Mesangial cell (primary cell): ENCODE results near the gene DTD1. TPM values are rescaled to one million over a fixed set of nuclear protein-coding genes. Genes with fewer than 3 reads are reported as not detected.

Source experiments
- total RNA-seq: library from RNA; depleted of rRNA; stranded (reverse); fragments of >200 nt; gene quantifications from 2 replicates; pipeline ENCODE4 v1.2.3, GENCODE V29; 2015

Gene DTD1, protein sequence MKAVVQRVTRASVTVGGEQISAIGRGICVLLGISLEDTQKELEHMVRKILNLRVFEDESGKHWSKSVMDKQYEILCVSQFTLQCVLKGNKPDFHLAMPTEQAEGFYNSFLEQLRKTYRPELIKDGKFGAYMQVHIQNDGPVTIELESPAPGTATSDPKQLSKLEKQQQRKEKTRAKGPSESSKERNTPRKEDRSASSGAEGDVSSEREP
- 53.5 and 59.0 TPM in 2 replicates for total RNA-seq

DNA sequence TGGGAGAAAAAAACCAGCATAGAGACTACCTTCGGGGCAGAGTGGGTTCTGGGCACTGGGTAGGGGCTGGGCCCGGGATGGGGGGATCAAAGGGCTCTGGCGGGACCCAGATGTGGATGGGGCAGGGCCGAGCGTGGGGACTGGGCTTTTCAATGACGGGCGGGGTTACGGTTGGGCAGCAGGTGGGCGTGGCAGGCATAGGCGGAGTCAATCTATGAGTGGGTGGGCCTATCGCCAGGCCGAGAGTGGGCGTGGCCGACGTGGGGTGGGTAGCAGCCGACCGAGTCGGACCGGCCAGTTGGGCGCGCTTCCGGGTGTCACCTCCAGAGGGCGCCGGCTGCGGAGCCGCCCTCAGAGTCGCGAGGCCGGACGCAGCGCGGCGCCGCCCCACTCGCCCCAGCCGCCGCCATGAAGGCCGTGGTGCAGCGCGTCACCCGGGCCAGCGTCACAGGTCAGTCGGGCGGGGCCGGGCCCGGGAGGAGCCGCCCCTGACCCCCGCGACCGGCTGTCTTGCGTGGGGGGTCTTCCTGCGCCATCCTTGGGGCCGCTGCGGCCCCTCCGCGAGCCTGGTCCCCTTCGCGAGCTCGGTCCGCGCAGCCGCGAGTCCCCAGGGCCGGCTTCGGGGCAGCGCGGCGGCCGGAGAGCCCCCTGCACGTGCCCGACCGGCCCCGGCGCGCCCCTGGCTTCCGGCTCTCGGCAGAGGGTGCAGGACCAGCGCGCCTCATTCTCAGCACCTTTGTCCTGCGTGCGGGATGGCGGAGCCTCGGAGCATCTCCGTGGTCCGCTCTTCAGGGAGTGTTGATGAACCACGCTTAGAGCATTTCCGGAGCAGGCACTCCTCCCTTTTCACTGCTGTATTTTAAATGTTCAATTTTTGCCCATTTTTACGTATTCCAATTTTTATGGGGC lies at the start of gene DTD1:
Gene DTD1 (plus strand): TSS at position 390 of the 909 bp plus-strand sequence. CDS start 19 bp downstream, at position 409.

DNA sequence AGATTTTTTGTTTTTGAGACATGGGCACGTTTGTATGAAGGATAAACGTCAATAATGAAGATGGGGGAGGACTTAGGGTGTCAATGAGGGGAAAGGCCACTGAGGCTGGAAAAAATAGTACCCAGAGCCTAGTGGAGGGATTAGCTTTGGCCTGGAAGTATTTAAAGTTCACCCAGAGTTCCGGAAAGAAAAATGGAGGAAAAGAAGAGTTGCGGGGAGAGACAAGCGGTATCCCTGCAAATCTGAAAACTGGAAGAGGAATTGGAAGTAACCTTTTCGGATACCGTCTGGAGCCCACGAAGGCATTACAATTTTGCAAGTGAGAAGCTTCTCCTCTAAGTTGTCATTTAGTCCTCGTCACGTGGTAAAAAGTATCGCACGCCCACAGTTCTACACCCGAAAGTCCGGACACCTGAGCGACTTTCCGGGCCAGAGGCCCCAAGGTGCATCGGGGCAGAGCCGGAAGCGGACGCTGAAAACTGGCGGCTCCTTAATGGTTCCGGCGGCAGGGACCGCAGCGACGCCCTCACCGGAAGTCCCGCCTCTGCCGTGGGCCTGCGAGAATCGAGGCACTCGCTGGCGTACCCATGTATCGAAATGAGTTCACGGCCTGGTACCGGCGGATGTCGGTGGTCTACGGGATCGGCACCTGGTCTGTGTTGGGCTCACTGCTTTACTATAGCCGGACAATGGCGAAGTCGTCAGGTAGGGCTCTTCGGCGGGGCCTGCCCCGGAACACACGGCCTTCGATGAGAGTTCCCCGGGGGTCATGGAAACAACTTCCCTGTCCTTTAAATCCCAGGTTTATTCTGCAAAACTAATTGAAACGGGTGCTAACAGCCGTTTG lies 20.7 kb upstream of the DTD1 start, which contains the start of gene SMIM26:
Gene SMIM26 (plus strand): TSS at position 541 of the 847 bp plus-strand sequence. CDS start 47 bp downstream, at position 588.

DNA sequence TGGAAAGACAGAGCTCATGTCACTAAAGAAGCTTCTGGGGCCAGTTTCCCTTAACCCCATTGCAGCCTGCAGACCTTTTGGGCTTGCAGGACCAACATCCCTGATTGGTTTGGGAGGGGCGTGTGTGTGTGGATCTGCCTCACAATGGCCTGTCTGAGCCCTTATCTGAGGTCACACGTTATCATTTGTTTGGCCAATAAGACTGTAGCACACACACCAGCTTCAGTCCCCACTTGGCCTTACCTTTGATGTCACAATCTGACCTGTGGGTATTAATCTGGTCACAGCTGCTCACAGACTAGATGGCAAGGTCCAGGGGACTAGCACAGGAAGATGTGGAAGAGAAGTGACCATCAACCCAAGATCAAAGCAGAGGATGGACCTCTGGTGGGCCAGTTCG lies 225.6 kb downstream of the DTD1 start, which contains the start of gene SCP2D1:
Gene SCP2D1 (plus strand): TSS at position 301 of the 400 bp plus-strand sequence. CDS start 33 bp downstream, at position 334.

Other genes starting within 250 kb of the DTD1 start
- gene DZANK1, start 121.0 kb upstream of the DTD1 start, total RNA-seq: 0.81 and 1.5 TPM in 2 replicates
- 5.3 and 10.9 TPM in 2 replicates for gene POLR3F, start 120.7 kb upstream of the DTD1 start, total RNA-seq
- 12.4 and 16.1 TPM in 2 replicates for gene RBBP9, start 90.8 kb upstream of the DTD1 start, total RNA-seq
- gene SEC23B, start 80.1 kb upstream of the DTD1 start, total RNA-seq: 41.1 and 44.4 TPM in 2 replicates
- gene SMIM26, start 20.6 kb upstream of the DTD1 start, total RNA-seq: 87.3 and 137 TPM in 2 replicates
- not detected in 2 replicates for gene SCP2D1, start 225.7 kb downstream of the DTD1 start, total RNA-seq